ENCODE data around the gene PALM2AKAP2.

DNA sequence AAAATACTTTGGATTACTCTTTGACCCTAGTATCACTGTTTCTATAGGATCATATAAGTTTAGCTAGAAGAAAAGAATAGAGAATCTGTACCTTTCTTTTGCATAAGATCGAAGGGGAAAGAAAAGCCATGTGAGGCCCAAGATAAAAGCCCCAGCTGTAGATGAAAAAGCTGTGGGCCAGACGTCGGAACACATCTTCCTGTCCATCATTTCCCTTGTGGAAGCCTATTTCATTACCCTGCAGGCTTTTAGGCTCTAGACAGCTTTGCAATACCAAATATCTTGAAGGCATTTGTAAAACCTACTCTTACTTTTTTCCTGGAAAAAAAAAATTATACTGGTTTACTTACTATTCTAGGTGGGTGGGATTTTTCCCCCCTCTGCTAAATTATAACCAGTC lies 10.0 kb downstream of the PALM2AKAP2 start:
- TF ChIP-seq EZH2 (IDR thresholded peaks at IDR 0.05; ENCODE audit: low read depth), result no peak
- TF ChIP-seq, protein P1, sequence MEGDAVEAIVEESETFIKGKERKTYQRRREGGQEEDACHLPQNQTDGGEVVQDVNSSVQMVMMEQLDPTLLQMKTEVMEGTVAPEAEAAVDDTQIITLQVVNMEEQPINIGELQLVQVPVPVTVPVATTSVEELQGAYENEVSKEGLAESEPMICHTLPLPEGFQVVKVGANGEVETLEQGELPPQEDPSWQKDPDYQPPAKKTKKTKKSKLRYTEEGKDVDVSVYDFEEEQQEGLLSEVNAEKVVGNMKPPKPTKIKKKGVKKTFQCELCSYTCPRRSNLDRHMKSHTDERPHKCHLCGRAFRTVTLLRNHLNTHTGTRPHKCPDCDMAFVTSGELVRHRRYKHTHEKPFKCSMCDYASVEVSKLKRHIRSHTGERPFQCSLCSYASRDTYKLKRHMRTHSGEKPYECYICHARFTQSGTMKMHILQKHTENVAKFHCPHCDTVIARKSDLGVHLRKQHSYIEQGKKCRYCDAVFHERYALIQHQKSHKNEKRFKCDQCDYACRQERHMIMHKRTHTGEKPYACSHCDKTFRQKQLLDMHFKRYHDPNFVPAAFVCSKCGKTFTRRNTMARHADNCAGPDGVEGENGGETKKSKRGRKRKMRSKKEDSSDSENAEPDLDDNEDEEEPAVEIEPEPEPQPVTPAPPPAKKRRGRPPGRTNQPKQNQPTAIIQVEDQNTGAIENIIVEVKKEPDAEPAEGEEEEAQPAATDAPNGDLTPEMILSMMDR (conservative IDR thresholded peaks at IDR 0.05), result no peak
